IPS-15b (cell line): ENCODE results near the gene IGFBP4.

Experiments
- H3K27me3 ChIP-seq: one replicate; pipeline ENCODE4 v1.6.1; 2013; ENCODE audit warnings: low read length; ENCODE audit not compliant: control insufficient read depth, insufficient read depth
- H3K36me3 ChIP-seq: one replicate; pipeline ENCODE4 v1.6.1; 2013; ENCODE audit warnings: low read length; ENCODE audit not compliant: control insufficient read depth, insufficient read depth
- H3K4me1 ChIP-seq: one replicate; pipeline ENCODE4 v1.6.1; 2013; ENCODE audit warnings: mild to moderate bottlenecking, low read length; ENCODE audit not compliant: control insufficient read depth, insufficient read depth
- H3K4me3 ChIP-seq: one replicate; pipeline ENCODE4 v1.5.1; 2013; ENCODE audit warnings: low read depth, low read length
- H3K9ac ChIP-seq: one replicate; pipeline ENCODE4 v1.6.1; 2013; ENCODE audit warnings: low read depth, mild to moderate bottlenecking, low read length
- H3K9me3 ChIP-seq: one replicate; pipeline ENCODE4 v1.6.1; 2013; ENCODE audit warnings: mild to moderate bottlenecking, low read length; ENCODE audit not compliant: control insufficient read depth, insufficient read depth

Gene IGFBP4

DNA sequence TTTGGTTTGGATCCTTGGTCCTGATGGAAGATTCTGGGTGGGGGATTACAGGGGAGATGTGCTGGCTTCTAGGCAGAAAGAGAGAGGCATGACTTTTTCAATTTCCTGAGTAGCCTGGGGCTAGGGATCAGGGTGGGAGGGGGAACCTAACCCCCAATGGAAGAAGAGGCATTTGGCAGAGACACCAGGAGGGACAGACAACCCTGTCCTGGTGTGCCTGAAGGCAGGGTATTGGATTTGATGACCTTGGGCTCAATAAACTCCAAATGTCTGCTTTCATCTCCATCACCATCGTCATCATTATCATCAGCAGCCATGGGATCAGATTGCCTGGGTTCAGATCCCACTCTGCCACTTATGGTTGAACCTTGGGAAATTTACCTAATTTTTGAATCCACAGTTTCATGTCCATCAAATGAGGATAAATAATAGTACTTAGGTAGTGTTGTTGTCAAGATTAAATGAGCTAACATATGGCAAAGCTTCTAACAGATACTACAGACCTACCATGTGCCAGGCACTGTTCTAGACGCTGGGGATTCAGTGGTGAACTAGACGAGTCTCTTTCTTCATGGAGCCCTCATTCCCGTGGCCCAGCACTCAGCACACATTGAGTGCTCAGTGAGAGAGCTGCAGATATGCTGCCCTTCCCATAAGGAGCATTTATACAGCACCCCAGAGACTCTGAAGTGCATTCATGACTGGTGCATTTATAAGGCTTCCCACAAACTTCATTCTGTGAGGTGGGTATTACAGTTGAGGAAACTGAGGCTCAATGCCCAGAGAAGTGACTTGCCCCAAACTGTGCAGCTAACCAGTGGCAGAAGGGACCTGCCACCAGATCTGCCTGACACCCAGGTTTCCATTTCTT is 26.8 kb downstream of the IGFBP4 start:
- Histone ChIP-seq H3K4me3 (no peak overlapping the region), H3K36me3 (no peaks in the 10 kb centered on the region), H3K4me1 (peaks cover 4% of the 10 kb centered on the region), H3K27me3 (no peaks in the 10 kb centered on the region), H3K9ac (no peak overlapping the region), H3K9me3 (peaks cover 6% of the 10 kb centered on the region)

- Histone ChIP-seq H3K36me3 (no peaks in the 10 kb centered on the region), H3K4me1 (peaks cover 7% of the 10 kb centered on the region), H3K27me3 (no peaks in the 10 kb centered on the region), H3K9me3 (peaks cover 6% of the 10 kb centered on the region), H3K9ac (no peak overlapping the region), H3K4me3 (no peak overlapping the region)
These were observed 27.9 kb downstream of the IGFBP4 start for GRCh38 chr17:40470932-40471828.

DNA sequence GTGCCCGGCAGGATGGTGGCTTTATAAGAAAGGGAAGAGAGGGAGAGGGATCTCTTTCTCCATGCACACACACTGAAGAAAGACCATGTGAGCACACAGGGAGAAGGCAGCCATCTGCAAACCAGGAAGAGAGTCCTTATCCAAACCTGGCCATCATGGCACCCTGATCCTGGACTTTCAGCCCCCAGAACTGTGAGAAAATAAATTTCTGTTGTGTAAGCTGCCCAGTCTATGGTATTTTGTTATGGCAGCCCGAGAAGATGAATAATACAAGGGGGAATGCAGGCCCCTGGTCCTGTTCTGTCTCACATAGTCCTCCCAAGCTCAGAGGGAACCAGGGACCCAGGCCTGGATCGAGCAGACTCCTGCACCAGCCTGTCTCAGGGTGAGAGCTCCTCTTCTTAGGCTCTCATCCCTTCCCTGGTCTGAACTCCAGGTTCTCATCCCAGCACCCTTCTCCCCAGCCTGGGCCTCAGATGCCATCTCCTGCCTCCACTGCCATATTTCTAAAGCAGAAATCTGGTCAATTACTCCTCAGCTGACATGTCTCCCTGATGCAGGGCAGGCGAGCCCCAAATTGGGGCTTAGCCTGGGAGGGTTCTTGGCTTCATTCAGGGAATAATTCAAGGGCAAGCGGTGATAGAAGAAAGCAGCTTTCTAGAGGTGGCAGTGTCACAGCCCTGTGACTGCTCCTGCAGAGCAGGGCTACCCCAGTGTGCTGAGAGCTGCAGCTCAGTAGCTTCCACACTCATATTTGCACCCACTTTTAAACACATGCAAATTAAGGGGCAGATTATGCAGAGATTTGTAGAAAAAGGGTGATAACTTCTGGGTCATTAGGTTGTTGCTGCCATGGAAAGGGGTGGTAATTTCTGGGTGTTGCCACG is 28.8 kb downstream of the IGFBP4 start:
- Histone ChIP-seq H3K4me1 (peaks cover 7% of the 10 kb centered on the region), H3K27me3 (no peaks in the 10 kb centered on the region), H3K9me3 (peaks cover 6% of the 10 kb centered on the region), H3K9ac (no peak overlapping the region), H3K36me3 (no peaks in the 10 kb centered on the region), H3K4me3 (no peak overlapping the region)

DNA sequence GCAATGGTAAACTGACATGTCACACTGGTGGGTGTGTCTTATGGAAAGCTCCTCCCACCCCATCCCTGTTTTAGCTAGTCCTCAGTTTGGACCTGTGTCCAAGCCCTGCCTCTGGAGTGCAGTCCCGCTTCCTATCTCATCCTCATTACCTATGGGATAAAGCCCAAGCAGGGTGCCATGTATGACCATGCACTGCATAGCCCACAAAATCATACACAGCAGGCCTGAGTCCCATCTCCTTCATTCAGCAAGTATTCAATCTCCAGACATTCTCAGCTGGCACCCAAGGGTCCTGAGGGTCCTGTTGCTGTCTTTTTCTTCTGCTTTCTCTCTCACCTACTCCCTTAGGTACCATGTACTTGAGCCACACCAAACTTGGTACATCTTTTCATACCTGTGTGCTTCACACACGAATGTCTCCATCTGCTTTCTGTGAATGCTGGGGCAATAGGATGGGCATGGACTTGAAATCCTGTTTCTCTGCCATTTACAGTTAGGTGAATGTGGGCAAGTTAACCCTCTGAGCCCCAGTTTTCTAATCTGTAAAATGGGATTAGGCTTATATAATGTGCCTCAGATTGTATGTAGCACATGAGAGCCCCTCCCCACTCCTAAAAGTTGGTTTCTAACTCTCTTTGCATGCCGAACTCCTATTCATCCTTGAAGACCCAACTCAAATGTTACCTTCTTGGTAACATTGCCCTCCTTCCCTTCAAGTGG is 29.6 kb downstream of the IGFBP4 start:
- H3K27me3 ChIP-seq, result no peaks in the 10 kb centered on the region
- peaks cover 6% of the 10 kb centered on the region for H3K9me3 ChIP-seq
- H3K9ac ChIP-seq, result no peak overlapping the region
- no peak overlapping the region for H3K4me3 ChIP-seq
- H3K36me3 ChIP-seq, result no peaks in the 10 kb centered on the region
- H3K4me1 ChIP-seq, result peaks cover 7% of the 10 kb centered on the region

DNA sequence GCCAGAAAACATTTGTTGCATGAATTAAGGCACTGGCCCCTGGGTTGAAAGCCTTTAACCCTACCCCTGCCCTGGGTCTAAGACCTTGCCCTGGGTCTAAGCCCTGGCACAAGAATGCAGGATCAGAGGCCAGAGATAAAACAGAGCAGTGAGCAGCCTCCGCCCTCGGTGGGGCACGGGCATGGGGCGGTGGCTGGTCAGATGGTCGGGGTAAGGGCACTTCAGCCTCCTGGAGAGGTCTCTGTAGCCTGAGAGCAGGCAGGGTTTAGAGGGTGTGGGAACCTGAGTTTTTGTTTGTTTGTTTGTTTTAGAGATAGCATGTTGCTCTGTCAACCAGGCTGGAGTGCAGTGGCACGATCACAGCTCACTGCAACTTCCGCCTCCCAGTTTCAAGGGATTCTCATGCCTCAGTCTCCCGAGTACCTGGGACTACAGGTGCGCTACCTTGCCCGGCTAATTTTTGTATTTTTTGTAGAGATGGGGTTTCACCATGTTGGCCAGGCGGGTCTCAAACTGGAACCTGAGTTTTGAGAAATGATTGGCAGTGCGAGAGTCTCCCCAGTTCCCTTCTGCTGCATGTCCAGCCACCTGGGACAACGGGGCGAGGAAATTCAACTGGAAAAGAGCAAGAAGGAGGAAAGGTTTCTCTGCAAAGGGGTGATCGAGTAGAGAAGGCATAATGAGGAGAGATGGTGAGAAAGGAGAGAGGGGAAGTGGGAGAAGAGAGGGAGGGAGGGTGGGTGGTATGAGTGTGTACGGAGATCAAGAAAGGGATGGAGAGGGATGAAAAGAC is 30.5 kb downstream of the IGFBP4 start:
- peaks cover 6% of the 10 kb centered on the region for H3K9me3 ChIP-seq
- H3K4me3 ChIP-seq, result no peak overlapping the region
- H3K36me3 ChIP-seq, result no peaks in the 10 kb centered on the region
- no peaks in the 10 kb centered on the region for H3K27me3 ChIP-seq
- peaks cover 7% of the 10 kb centered on the region for H3K4me1 ChIP-seq
- no peak overlapping the region for H3K9ac ChIP-seq

DNA sequence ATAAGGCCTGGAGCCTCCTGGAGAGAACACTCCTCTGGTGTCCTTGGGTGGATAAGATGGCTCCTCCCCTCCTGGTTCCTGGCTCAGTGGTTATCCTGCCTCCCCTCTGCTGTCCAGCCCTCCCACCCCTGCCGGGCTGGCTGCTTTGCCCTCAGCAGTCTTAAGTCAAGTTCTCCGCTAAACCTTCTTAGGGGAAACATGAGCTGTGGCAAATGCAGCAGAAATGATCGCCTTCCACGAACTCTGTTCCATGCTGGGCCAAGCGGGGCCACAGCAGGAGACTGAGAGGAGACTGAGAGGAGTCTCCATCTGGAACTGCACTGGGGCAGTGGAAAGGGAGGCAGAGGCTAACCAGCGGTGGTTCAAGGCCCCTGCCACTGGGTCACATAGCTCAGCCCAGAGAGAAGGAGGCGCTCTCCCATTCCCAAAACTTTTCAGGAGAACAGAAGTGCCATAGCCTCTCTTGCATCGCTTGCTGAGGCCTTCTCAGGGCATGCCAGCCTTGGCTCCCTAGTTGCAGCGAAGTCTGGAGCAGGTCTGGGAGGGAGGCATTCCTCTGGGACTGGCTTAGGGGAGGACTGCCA is 31.3 kb downstream of the IGFBP4 start:
- no peaks in the 10 kb centered on the region for H3K36me3 ChIP-seq
- no peak overlapping the region for H3K9ac ChIP-seq
- peaks cover 6% of the 10 kb centered on the region for H3K9me3 ChIP-seq
- peaks cover 7% of the 10 kb centered on the region for H3K4me1 ChIP-seq
- no peaks in the 10 kb centered on the region for H3K27me3 ChIP-seq
- no peak overlapping the region for H3K4me3 ChIP-seq

GRCh38 chr17:40475234-40475908 is 32.1 kb downstream of the IGFBP4 start:
- Histone ChIP-seq H3K4me1 (peaks cover 8% of the 10 kb centered on the region), H3K9me3 (peaks cover 6% of the 10 kb centered on the region), H3K4me3 (no peak overlapping the region), H3K9ac (no peak overlapping the region), H3K36me3 (no peaks in the 10 kb centered on the region), H3K27me3 (no peaks in the 10 kb centered on the region)

DNA sequence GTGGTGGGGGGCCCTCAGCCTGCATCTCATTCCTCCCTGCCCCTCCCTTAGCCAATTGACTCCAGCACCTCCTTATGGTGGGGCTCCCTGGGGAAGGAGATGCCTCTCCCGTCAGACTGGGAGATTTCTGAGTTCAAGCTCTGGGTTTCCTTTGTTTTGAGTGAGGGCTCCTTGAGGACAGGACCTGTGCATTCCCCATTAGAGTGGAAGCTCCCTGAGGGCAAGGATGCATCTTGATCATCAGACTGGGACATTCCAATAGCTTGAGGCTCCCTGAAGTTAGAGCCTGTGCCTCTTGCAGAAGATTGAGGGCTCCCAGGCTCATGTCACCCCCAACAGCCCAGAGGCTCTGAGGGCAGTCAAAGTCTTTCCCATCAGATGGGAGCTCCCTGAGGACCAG is 34.5 kb downstream of the IGFBP4 start:
- Histone ChIP-seq H3K9ac (no peak overlapping the region), H3K36me3 (no peaks in the 10 kb centered on the region), H3K4me3 (no peak overlapping the region), H3K27me3 (no peaks in the 10 kb centered on the region), H3K9me3 (no peaks in the 10 kb centered on the region), H3K4me1 (peaks cover 9% of the 10 kb centered on the region)

- Histone ChIP-seq H3K9me3 (no peaks in the 10 kb centered on the region), H3K4me3 (no peak overlapping the region), H3K4me1 (peaks cover 9% of the 10 kb centered on the region), H3K9ac (no peak overlapping the region), H3K36me3 (no peaks in the 10 kb centered on the region), H3K27me3 (no peaks in the 10 kb centered on the region)
These were observed 35.2 kb downstream of the IGFBP4 start for GRCh38 chr17:40478486-40478885.
